Measurements from ENCODE around the gene LTA4H. TPM values are rescaled to one million over a fixed set of nuclear protein-coding genes. Genes with fewer than 3 reads are reported as not detected.

The LTA4H gene
- total and polyA plus RNA-seq, 4 donors = 45.5 to 66.8 (median 54.4) TPM

DNA sequence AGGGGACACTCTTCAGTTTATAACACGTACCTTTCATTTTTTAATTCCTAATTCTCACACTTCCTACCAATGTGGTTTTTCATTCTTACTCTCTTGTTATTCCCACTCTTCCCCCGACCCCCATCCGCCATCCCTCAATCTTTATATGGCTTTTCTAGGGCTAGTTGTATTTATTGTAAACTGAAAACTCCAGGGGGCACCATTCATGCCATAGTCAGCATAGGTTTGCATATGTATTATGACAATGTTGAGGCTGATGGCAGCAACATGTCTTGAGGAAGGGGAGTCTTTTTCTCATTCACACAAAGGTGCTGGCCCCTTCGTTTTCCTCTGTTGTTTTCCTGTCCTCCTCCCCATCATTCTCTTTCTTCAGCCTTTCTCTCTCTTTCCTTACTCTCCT is 27.7 kb upstream of the LTA4H start:
- ATAC-seq (ENCODE audit: low FRiP score) (no peak), DNase-seq (no peak)
- no peaks in the 10 kb centered on the region for H3K36me3 ChIP-seq (ENCODE audit: control insufficient read depth in 1 of 2, insufficient read depth in 2 of 2, low read length in 1 of 2)
- no peaks in the 10 kb centered on the region for H3K27me3 ChIP-seq (ENCODE audit: control insufficient read depth in 1 of 2, insufficient read depth in 2 of 2, low read length in 1 of 2)
- WGBS, 2 donors = 79 to 80% methylated on average over 4 of the region's 4 CpGs
- intact Hi-C loops (cut with DNase I) = loop anchor here (5.0 to 10.0 kb wide), 3 partner anchors 134 to 454 kb away; partner anchors contain the start of gene CDK17 (in 1 of the 2)
- H3K4me3 ChIP-seq (ENCODE audit: low read length in 2 of 2) = no peak overlapping the region
- H3K27ac ChIP-seq (ENCODE audit: low read depth in 1 of 2, low read length in 2 of 2) = no peak overlapping the region
- no peaks in the 10 kb centered on the region for H3K9me3 ChIP-seq (ENCODE audit: control insufficient read depth, low read length)
- no peaks in the 10 kb centered on the region for H3K4me1 ChIP-seq (ENCODE audit: control insufficient read depth in 1 of 2, insufficient read depth in 2 of 2, low read length in 2 of 2)

GRCh38 chr12:96061864-96062453 is 26.6 kb upstream of the LTA4H start:
- Histone ChIP-seq H3K4me1 (ENCODE audit: control insufficient read depth in 1 of 2, insufficient read depth in 2 of 2, low read length in 2 of 2) (no peaks in the 10 kb centered on the region), H3K9me3 (ENCODE audit: control insufficient read depth, low read length) (peaks cover 1% of the 10 kb centered on the region), H3K27ac (ENCODE audit: low read depth in 1 of 2, low read length in 2 of 2) (no peak overlapping the region), H3K36me3 (ENCODE audit: control insufficient read depth in 1 of 2, insufficient read depth in 2 of 2, low read length in 1 of 2) (no peaks in the 10 kb centered on the region), H3K27me3 (ENCODE audit: control insufficient read depth in 1 of 2, insufficient read depth in 2 of 2, low read length in 1 of 2) (no peaks in the 10 kb centered on the region), H3K4me3 (ENCODE audit: low read length in 2 of 2) (no peak overlapping the region)
- DNase-seq (peak; percentile 81 to 83), ATAC-seq (ENCODE audit: low FRiP score) (peak; percentile 90)
- 28 to 37% methylated on average over 4 of the region's 4 CpGs for WGBS, 2 donors
- intact Hi-C loops (cut with DNase I) = loop anchor here (1.0 to 10.0 kb wide), 5 partner anchors 135 to 455 kb away; partner anchors contain the start of gene CDK17 (in 1 of the 2)

DNA sequence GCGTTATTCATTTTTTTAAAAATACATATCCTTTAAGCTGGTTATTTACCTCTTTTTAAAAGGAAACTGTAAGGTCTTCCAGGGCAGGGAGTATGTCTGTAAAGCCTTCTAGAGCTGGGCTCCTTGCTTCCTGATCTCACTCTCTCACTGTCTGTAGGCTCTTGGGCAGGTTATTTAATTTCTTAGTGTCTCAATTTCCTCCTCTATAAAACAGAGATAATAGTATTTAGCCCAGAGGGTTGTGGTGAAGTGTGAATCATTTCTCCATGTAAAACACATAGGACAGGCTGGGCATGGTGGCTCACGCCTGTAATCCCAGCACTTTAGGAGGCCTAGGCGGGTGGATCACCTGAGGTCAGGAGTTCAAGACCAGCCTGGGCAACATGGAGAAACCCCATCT is 25.9 kb upstream of the LTA4H start:
- no peak overlapping the region for H3K27ac ChIP-seq (ENCODE audit: low read depth in 1 of 2, low read length in 2 of 2)
- H3K4me3 ChIP-seq (ENCODE audit: low read length in 2 of 2) = no peak overlapping the region
- DNase-seq = no peak
- H3K36me3 ChIP-seq (ENCODE audit: control insufficient read depth in 1 of 2, insufficient read depth in 2 of 2, low read length in 1 of 2) = no peaks in the 10 kb centered on the region
- H3K27me3 ChIP-seq (ENCODE audit: control insufficient read depth in 1 of 2, insufficient read depth in 2 of 2, low read length in 1 of 2) = no peaks in the 10 kb centered on the region
- no peaks in the 10 kb centered on the region for H3K4me1 ChIP-seq (ENCODE audit: control insufficient read depth in 1 of 2, insufficient read depth in 2 of 2, low read length in 2 of 2)
- H3K9me3 ChIP-seq (ENCODE audit: control insufficient read depth, low read length) = peaks cover 1% of the 10 kb centered on the region
- no peak for ATAC-seq (ENCODE audit: low FRiP score)
- intact Hi-C loops (cut with DNase I) = loop anchor here (1.0 to 10.0 kb wide), 5 partner anchors 136 to 456 kb away; partner anchors contain the start of gene CDK17 (in 1 of the 2)
- WGBS, 2 donors = 84 to 89% methylated on average over 3 of the region's 3 CpGs

DNA sequence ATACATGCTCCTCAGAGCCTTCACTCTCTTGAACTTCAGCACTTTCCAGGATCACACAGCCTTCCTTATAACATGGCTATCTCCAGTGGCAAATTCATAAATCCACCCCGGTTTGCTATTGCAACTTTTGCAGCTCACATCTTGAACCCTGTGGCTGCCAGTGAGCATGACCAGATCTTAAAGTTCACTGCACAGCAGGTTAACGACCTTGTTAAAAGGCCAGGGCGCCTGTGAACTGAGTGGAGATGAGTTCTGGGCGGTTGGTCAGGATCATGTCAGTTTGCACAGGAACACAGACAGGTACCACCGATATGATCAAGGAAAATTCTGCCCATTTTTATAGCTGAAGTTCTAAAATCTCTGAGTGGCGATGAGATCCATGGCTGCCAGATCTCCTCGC is 24.7 kb upstream of the LTA4H start:
- Histone ChIP-seq H3K4me3 (ENCODE audit: low read length in 2 of 2) (no peak overlapping the region), H3K4me1 (ENCODE audit: control insufficient read depth in 1 of 2, insufficient read depth in 2 of 2, low read length in 2 of 2) (no peaks in the 10 kb centered on the region), H3K9me3 (ENCODE audit: control insufficient read depth, low read length) (peaks cover 1% of the 10 kb centered on the region), H3K27me3 (ENCODE audit: control insufficient read depth in 1 of 2, insufficient read depth in 2 of 2, low read length in 1 of 2) (no peaks in the 10 kb centered on the region), H3K27ac (ENCODE audit: low read depth in 1 of 2, low read length in 2 of 2) (no peak overlapping the region), H3K36me3 (ENCODE audit: control insufficient read depth in 1 of 2, insufficient read depth in 2 of 2, low read length in 1 of 2) (no peaks in the 10 kb centered on the region)
- WGBS, 2 donors = 84 to 86% methylated on average over 7 of the region's 7 CpGs
- DNase-seq = no peak
- no peak for ATAC-seq (ENCODE audit: low FRiP score)
- intact Hi-C loops (cut with DNase I) = loop anchor here (2.0 to 10.0 kb wide), 4 partner anchors 137 to 457 kb away; partner anchors contain the start of gene CDK17 (in 1 of the 2)

- Histone ChIP-seq H3K36me3 (ENCODE audit: control insufficient read depth in 1 of 2, insufficient read depth in 2 of 2, low read length in 1 of 2) (no peaks in the 10 kb centered on the region), H3K9me3 (ENCODE audit: control insufficient read depth, low read length) (peaks cover 1% of the 10 kb centered on the region), H3K4me1 (ENCODE audit: control insufficient read depth in 1 of 2, insufficient read depth in 2 of 2, low read length in 2 of 2) (no peaks in the 10 kb centered on the region), H3K4me3 (ENCODE audit: low read length in 2 of 2) (no peak overlapping the region), H3K27me3 (ENCODE audit: control insufficient read depth in 1 of 2, insufficient read depth in 2 of 2, low read length in 1 of 2) (no peaks in the 10 kb centered on the region), H3K27ac (ENCODE audit: low read depth in 1 of 2, low read length in 2 of 2) (no peak overlapping the region)
- DNase-seq = no peak
- intact Hi-C loops (cut with DNase I) = no loop called here
- 81 to 83% methylated on average over 4 of the region's 4 CpGs for WGBS, 2 donors
- ATAC-seq (ENCODE audit: low FRiP score) = no peak
These were observed 22.7 kb upstream of the LTA4H start for GRCh38 chr12:96057986-96058553.

DNA sequence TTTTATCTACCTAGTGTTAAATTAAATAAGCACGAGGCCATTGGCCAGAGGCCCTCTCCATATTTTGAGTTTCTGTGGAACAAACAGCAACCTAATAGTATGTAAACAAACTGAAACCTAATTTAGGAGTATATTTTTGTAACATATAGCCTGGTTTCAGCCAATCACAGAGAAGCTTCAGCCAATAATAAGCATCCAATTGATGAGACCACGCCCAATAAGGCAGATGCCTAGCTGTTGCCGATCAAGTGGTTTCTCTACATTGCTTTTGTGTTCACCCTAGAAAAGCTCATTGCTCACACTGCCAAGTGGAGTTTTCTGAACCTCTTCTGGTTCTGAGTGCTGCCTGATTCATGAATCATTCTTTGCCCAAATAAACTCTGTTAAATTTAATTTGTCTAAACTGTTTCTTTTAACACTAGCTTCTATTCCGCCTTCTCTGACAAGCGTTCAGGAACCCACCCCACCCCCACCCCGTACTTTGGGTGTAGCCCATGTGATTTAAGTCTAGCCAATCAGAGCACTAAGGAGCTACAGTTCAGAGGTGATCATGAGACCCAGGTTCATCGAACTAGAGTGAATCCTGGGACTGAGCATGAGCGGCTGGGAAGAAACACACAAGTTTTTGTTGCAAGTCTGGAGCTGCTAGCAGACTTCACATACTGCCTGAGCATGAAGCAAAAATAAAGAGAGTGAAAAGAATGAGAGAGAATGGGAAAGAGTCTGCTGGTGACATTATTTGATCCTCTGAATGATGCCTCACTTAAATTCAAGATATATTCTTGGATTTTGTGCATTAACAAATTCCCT is 21.5 kb upstream of the LTA4H start:
- no peak for ATAC-seq (ENCODE audit: low FRiP score)
- 89 to 91% methylated on average over 8 of the region's 8 CpGs for WGBS, 2 donors

DNA sequence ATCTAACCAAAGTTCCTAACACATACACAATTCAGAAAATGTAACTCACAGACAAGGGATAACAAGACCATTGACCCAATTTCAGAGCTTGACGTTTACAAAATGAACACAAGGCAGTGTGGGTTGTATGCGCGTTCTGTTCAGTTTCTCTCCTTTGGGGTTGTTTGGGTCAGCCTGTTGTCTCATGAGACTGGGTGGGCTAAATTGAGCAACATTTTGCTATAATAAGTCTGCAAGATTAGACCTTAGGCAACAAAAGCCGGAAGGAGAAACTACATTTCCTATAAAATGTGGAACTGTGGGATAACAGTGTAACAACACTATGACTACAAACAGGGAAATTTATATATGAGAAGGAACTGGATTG is 18.8 kb upstream of the LTA4H start:
- Histone ChIP-seq H3K27me3 (ENCODE audit: control insufficient read depth in 1 of 2, insufficient read depth in 2 of 2, low read length in 1 of 2) (no peaks in the 10 kb centered on the region), H3K36me3 (ENCODE audit: control insufficient read depth in 1 of 2, insufficient read depth in 2 of 2, low read length in 1 of 2) (no peaks in the 10 kb centered on the region), H3K9me3 (ENCODE audit: control insufficient read depth, low read length) (peaks cover 1% of the 10 kb centered on the region), H3K4me1 (ENCODE audit: control insufficient read depth in 1 of 2, insufficient read depth in 2 of 2, low read length in 2 of 2) (no peaks in the 10 kb centered on the region), H3K27ac (ENCODE audit: low read depth in 1 of 2, low read length in 2 of 2) (no peak overlapping the region), H3K4me3 (ENCODE audit: low read length in 2 of 2) (no peak overlapping the region)
- intact Hi-C loops (cut with DNase I) = no loop called here
- WGBS, 2 donors = 89 to 93% methylated on average over 4 of the region's 4 CpGs
- DNase-seq (no peak), ATAC-seq (ENCODE audit: low FRiP score) (no peak)

More for the DNA sequence above, 21.5 kb upstream of the LTA4H start:
- H3K9me3 ChIP-seq (ENCODE audit: control insufficient read depth, low read length) = peaks cover 1% of the 10 kb centered on the region
- no peak overlapping the region for H3K4me3 ChIP-seq (ENCODE audit: low read length in 2 of 2)
- intact Hi-C loops (cut with DNase I) = no loop called here
- no peak for DNase-seq
- no peaks in the 10 kb centered on the region for H3K4me1 ChIP-seq (ENCODE audit: control insufficient read depth in 1 of 2, insufficient read depth in 2 of 2, low read length in 2 of 2)
- no peaks in the 10 kb centered on the region for H3K36me3 ChIP-seq (ENCODE audit: control insufficient read depth in 1 of 2, insufficient read depth in 2 of 2, low read length in 1 of 2)
- no peak overlapping the region for H3K27ac ChIP-seq (ENCODE audit: low read depth in 1 of 2, low read length in 2 of 2)
- H3K27me3 ChIP-seq (ENCODE audit: control insufficient read depth in 1 of 2, insufficient read depth in 2 of 2, low read length in 1 of 2) = no peaks in the 10 kb centered on the region

DNA sequence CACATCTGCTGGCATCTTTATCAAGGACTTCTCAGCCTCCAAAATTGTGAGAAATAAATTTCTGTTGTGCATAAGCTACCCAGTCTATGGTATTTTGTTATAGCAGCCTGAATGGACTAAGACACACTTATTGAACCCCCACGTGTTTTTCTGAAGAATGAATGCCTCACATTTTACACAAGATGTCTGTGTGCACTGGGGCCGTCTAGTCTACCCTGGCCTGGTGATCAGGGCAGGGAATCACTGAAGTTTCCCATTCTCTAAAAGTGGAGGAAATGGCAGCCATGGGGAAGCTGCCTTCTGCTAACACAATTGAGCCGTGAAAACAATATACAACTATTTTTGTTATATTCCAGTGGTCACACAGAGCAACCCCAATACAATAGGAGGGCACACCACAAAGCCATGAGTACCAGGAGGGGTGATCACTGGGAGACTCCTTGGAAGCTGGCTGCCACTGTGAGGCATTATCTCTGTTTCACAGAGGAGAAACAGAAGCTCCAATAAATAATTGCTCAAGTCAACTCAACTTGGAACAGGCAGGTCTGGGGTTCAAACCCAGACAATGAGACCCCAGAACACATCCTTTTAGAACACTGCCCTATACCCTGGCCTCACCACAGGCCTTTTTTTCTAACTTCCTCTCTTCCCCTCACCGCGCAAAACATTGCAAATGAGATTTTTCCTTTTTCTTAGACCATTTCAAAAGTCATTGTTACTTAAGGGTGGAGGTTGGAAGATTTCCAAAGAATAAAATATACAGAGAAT is 18.3 kb upstream of the LTA4H start:
- H3K27ac ChIP-seq (ENCODE audit: low read depth in 1 of 2, low read length in 2 of 2) = no peak overlapping the region
- H3K9me3 ChIP-seq (ENCODE audit: control insufficient read depth, low read length) = peaks cover 1% of the 10 kb centered on the region
- no peaks in the 10 kb centered on the region for H3K36me3 ChIP-seq (ENCODE audit: control insufficient read depth in 1 of 2, insufficient read depth in 2 of 2, low read length in 1 of 2)
- 92 to 95% methylated on average over 5 of the region's 5 CpGs for WGBS, 2 donors
- no peak overlapping the region for H3K4me3 ChIP-seq (ENCODE audit: low read length in 2 of 2)
- DNase-seq = no peak
- ATAC-seq (ENCODE audit: low FRiP score) = no peak
- H3K4me1 ChIP-seq (ENCODE audit: control insufficient read depth in 1 of 2, insufficient read depth in 2 of 2, low read length in 2 of 2) = no peaks in the 10 kb centered on the region
- intact Hi-C loops (cut with DNase I) = no loop called here
- no peaks in the 10 kb centered on the region for H3K27me3 ChIP-seq (ENCODE audit: control insufficient read depth in 1 of 2, insufficient read depth in 2 of 2, low read length in 1 of 2)
